HG03175 (cell line): ENCODE results near the gene VAMP4.
"Not testable (repeated sequence)": the region's sequence is repeated elsewhere in the genome, so short reads cannot be mapped to it uniquely, and the experiment has no call there.

Experiments
- ATAC-seq: cut with Tn5 transposase; IDR thresholded peaks from one replicate; pipeline ENCODE4 v1.9.1; 2021; ENCODE audit warnings: mild to moderate bottlenecking, moderate library complexity; ENCODE audit not compliant: unreplicated experiment

VAMP4 gene

DNA sequence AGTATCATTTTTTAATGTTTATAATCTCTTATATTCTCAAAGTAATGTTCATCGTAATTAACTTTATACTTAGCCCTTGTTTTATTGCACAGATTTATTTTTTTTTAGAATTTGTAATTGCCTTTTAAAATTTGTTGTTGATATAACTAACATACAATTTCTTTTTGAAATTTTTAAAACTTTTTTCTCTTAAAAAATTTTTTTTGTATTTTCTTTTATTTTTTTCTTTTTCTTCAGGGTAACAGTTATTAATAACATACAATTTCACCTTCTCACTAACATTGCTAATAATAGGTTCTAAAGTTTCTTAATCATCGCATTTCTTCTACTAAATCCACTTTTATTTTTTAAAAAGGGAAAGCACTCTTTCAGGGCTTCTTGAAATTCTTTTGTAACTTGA is 11.3 kb upstream of the VAMP4 start:
- no peak for ATAC-seq

DNA sequence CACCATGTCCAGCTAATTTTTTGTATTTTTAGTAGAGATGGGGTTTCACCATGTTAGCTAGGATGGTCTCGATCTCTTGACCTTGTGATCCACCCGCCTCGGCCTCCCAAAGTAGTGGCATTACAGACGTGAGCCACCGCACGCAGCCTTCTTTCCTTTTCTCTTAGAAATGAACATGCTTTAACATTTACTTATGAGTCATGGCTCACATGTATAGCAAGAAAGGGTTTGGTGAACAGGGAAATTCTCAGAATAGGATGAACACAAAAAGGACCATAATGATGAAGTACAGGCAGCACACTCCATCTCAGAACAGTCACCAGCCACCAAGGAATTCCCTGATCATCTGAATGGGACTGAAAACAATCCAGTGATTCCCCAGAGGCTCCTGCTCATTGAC is 9.4 kb upstream of the VAMP4 start:
- ATAC-seq = no peak

DNA sequence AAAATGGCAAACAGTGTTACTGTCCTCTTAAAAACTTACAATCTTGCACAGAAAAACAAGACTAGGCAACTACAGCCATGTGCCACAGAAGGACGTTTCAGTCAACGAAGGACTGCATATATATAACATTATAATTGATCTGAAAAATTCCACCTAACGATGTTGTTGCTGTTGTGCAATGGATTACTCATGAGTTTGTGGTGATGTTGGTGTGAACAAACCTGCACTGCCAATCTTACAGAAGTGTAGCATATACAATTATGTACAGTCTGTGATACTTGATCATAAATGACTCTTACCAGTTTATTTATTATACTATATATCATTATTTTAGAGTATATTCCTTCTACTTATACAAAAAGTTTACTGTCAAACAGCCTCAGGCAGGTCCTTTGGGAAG is 6.8 kb upstream of the VAMP4 start:
- no peak for ATAC-seq

DNA sequence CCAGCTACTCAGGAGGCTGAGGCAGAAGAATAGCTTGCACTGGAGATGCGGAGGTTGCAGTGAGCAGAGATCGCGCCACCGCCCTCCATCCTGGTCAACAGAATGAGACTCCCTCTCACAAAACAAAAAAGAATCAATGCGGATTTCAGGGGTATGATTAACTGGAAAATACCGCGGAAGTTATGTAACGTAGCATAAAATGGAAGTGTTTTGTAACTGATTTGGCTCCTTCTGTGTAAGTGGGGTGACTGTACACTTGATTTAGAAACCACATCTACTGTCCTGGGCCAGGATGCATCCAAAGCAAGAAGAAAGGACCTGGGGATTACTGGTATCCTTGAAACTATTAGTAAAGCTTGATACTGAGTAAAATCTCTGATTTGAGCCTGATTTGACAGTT is 3.1 kb upstream of the VAMP4 start:
- no peak for ATAC-seq

DNA sequence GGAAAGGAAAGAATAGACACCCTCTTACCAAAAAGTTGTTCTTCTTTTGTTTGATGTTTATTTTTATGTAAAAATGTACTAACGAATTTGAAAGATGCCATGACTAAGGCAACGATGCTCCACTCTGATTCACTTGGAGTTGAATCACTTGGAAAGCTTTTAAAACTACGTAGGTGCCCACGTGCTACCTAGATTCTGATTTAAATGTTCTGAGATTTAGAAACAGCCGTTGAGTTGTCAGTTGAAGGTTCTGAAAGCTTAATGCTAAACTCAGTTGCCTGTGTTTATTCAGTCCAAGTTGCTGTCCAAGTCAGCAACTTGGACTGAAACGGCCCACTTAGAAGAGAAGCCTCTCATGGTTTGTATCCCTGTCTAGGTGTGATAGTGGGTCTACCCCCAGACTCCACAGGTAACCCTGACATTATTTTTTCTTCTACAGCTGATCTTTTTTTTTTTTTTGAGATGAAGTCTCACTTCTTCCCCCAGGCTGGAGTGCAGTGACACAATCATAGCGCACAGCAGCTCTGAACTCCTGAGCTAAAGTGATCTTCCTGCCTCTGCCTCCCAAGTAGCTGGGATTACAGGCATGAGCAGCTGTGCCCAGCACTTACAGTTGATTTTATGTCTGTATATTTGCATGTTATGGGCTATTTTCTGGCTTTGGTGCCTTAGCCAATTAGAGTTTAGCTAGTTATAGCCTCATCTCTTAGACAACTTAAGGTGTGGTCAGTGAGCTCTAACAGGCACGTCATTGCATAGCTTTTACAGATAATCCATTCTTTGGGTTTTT is 1.4 kb upstream of the VAMP4 start:
- ATAC-seq = no peak

DNA sequence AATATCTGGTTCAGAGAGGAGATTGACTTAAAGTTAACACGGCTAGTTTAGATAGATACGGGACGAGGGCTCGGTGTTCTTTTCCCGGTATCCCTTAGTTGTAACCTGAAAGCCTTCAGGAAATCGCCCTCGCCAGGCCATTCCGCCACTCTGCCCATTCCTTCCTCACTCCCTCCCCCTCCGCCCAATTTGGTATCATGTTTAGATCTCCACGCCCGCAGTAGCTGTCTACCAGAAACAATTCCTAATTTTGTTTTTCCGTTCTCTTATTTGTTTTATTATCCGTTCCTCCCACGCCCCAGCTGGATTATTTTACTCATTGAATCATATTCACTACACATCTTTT is 685 bp upstream of the VAMP4 start:
- peak; percentile 3 for ATAC-seq

DNA sequence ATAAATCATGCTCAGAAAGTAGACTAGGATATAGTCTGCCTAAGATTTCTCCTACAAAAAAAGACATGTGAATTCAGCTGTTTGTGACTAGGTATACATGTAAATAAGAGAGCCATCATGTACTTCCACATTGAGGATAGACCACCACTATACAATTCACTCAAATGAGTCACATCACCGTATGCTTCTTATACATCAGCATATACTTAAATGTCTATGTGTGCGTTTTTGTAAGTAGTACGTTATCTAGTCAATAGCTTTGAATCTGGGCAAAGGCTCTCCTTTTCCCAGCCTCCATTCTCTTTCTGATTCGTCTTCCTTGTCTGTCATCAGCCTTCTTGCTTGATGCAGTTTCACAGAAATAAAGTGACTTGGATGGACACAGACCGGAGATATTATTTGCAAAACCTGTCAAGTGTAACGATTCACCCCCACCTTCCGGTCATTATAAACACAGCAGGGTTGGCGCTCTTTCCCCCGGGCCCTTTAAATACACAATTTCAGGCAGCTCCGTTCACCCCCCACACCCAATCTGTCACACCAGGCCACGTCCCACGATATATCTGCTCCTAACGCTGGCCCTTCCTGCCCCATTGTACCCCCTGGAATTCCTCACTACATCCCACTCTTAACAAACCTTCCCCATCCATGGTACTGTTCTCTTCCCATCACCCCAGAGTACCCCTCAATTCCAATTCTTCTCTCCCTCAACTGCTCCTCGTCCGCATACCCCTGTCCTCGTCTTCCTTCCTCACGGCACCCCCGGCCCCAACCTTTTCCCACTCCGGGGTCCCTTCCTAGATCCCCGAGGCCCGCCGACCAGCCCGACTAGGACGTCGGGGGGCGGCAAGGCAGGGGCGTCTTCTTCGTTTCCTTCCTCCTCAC is 636 bp downstream of the VAMP4 start:
- ATAC-seq = peak; percentile 44

DNA sequence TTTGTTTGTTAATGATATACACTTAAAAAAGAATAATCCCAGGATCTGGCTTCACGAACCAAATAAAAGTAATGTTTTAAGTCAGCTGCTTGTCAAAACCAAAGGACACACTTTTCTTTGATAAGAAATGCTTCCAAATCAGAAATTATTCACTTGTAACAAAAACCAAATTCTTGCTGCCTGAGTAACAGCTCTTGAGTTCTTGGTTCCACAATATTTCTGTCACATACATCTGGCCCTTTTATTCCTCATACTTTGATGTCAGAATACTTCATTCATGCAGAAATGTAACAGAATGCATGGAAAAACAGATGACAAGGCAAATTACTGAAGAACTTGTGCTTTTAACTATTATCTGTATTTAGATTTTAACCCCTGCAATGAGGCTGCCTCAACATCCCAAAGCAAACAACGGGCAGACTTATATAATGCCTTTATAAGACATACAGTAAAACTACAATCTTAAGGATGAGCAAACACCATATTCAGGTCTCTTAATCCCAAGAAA is 1.5 kb downstream of the VAMP4 start:
- no peak for ATAC-seq

DNA sequence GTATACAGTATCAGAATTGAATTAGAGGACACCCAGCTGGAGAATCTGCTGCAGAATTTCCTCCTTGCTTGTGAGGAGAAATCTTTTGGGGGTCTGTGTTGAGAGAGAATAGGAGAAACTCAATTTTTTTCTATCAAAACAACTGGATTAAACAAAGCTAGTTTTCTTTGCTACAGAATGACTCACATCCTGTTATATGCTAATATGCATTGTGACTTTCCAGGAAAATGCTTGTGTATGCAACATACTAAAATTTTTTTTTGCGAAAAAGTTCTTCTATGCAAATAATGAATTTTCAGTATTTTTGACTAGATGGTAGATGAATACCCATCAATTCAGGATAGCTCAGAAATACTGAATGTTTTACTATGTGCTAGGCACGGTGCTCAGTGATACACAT is 2.2 kb downstream of the VAMP4 start:
- ATAC-seq = no peak

DNA sequence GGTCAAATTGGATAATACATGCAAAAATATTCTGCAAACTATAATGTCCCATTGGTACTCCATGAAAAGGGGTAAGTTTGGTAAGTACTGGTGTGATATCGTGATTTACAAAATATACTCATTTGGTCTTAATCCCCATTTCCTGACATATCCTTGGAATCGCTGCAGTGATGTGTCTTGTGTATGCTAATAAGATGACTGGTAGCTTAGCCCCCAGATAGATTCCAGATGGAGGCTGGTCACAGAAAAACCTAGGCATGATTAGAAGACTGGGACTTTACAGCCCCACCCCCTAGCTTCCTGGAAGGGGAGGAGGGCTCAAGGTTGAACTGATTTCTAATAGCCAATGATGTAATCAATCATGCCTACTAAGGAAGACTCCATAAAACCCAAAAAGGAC is 3.0 kb downstream of the VAMP4 start:
- ATAC-seq = no peak

DNA sequence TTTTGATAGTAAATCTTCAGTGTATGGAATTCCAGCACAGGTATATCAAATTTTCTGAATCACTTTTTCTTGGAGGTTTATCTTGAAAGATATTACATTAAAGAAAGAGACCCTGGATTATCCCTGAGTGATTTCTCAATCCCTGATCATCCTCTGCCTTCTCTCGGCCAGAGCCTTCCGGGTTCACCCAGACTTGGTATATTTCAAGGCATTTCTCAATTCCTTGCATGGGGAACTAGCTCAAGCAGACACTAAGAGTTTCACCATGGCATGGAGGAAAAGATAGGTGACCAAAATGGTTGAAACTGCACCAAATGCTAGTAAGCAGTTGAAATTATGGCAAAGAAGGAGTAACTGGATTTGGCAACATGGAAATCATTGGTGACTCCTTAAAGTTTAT is 5.7 kb downstream of the VAMP4 start:
- ATAC-seq = no peak

DNA sequence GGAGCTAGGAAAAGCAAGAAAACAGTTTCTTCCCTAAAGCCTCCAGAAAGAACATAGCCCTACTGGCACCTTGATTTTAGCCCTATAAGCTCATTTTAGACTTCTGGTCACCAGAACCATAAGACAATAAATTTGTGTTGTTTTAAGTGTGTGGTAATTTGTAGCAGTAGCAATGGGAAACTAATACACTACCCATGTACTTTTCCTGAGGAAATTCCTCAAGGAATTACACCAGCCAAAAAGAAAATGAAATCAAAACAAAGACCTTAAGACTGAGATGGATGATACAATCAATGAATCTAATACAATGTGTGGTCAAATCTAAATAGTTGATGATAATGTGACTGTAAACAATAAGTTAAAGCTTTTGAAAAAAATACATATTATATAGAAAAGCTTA is 11.8 kb downstream of the VAMP4 start:
- ATAC-seq = no peak

DNA sequence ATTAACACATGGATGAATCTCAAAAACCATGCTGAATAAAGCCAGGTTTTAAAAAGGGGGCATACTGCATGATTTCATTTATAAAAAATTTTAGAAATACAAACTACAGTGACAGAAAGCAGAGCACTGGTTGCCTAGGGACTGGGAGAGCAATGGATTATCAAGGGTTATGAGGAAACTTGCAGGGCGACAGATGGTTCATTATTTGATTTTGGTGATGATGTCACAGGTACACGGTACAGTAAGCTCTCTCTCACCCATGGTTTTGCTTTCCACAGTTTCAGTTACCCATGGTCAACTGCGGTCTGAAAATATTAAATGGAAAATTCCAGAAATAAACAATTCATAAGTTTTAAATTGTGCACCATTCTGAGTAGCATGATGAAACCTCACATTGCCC is 14.1 kb downstream of the VAMP4 start:
- no peak for ATAC-seq

DNA sequence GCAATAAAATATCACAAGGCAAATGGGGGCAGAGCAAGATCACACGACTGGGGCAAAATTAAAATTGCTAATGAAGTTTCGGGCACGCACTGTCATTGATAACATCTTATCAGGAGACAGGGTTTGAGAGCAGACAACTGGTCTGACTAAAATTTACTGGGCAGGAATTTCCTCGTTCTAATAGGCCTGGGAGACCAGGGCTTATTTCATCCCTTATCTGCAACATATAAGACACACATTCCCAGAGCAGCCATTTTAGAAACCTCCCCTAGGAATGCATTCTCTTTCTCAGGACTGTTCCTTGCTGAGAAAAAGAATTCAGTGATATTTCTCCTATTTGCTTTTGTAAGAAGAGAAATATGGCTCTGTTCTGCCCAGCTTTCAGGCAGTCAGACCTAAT is 18.7 kb downstream of the VAMP4 start:
- not testable (repeated sequence) for ATAC-seq

DNA sequence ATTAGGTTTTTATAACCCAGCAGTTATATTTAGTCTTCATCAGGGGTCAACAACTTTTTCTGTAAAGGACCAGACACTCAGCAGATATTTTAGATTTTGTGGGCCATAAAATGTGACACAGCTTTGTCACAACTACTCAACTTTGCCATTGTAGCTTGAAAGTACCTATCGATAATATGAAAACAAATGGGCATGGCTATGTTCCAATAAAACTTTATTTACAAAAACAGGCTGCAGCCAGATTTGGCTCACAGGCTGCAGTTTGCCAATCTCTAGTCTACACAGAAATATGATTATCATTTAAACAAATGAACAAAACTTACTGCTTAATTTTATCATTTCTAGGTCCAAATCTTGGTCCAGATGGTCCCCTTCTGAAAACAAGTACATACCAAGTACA is 23.0 kb downstream of the VAMP4 start:
- ATAC-seq = no peak

DNA sequence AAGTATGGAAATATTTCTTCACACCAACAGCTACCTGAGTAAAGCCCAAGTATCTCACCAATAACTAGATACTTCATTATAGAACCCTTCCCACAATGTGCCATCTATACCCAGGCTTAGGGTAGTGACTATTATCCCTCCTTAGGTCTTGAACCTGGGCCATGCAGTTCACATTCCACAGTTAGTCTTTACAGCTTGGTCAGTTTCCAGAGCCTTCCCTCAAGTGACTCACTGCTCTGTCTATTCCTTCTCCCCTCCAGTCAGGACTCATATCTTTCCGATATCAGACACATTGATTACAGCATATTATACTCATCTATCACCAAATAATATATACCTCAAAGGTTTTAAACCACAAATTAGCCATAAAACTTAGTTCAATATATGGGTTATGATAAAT is 23.6 kb downstream of the VAMP4 start:
- no peak for ATAC-seq

DNA sequence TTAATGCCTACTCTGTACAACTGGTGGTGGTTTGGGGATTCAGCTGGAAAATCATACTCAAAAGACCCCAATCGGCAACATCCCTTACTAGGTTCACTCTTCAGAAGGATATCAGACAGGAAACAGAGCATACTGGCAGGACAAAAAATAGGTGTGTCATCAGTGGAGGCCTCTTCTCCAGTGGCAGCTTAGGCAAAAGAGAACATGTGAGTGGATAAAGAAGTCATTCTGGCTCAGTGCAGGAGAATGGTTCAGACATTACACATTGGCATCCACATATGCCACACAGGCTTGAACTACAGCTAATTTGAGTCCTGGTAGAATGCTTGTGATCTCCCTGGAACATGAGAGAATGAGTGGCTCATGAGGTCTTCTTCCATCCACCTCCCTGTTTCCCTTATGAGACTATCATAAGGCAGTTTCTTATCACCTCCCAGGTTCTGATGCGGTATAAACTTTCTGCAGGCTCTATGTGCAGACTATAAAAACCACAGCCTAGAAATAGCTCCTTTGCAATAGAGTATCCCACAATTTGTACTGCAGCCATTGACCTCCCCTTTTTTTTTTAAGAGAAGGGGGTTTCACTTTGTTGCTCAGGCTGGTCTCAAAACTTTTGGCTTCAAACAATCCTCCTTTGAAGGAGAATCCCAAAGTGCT is 24.7 kb downstream of the VAMP4 start:
- ATAC-seq = no peak

DNA sequence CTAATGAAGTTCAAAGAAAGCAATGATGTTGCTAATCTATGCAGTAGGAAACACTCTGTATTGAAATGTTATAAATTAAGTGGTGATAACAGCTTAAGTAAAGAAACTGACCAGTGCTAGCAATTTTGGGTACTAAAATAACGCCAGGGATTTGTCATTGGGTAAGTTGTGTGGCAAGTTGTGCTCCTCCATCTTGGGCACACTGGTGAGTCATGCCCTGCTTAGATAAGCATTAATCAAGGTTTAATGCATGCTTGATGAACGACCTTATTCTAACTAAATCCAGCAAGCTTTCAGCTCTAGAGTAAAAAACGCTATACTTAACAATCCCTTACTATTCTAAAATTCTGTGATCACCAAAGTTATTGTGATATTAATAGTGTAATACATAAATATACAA is 25.2 kb downstream of the VAMP4 start:
- no peak for ATAC-seq

DNA sequence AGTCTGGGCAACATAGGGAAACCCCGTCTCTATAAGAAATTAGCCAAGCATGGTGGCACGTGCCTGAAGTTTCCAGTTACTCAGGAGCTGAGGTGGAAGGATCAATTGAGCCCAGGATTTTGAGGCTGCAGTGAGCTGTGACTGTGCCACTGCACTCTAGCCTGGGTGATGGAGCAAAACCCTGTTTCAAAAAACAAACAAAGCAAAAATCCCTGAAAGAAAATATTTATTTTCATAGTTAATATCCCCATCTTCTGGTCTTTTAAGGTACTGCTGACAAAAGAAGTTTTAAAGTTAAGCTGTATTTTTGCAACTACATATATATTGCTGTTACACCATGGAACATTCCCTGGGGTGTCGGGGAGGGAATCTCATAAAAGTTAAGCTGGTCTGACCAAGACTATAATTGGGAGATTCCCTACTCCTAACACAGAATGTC is 26.0 kb downstream of the VAMP4 start:
- no peak for ATAC-seq

DNA sequence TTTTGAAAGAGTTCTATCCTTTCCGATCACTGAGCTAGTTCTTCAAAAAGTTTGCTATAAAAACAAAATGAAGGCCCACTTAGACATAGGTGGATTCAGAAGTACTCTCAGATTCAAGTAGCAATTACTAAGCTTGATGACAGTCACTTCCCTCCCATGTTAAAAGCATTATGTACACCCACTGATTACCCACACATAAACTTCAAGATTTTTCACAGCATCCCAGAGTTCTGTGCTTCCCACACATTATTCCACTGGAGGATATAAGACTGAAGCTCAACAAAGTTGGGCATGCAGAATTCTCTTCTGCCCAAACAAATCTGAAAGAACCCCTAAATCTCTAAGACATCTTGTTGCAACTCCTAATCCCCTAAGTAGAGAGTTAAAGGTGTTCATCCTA is 29.5 kb downstream of the VAMP4 start:
- ATAC-seq = no peak

DNA sequence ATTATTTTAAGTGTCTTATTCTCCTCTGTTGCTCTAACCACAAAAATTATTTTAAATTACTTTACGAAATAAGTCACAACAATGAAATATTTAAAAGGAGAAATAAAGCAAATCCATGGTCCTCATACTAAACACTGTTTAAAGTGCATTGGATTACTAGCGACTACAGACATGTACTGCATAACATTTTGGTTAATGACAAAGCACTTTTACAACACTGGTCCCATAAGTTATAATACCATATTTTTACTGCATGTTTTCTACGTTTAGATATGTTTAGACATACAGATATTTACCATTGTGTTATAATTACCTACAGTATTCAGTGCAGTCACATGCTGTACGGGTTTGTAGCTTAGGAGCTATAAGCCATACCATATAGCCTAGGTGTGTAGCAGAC is 30.2 kb downstream of the VAMP4 start:
- no peak for ATAC-seq

DNA sequence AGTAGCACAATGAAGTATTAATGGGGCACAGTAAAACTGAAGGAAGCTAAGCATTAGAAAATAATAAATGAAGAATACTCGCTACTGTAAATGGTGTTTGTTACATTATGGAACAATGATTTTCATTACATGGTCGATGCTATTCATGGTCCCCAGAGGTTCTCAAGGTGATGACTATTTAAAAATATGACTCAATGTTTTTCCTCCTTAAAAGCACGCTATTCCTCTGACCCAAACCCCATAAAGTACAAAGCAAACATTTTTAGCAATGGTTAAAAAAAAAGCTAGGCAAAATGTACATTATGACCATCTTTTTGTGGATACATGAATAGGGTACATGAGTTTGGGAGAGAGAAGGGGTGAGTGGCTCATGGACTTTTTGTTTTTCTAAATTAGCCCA is 34.3 kb downstream of the VAMP4 start:
- ATAC-seq = no peak
